Mononuclear cell (primary cell): ENCODE data around the gene NFKBIE. TPM values are rescaled to one million over a fixed set of nuclear protein-coding genes. Genes with fewer than 3 reads are reported as not detected.

ENCODE experiments used
- H3K27me3 ChIP-seq: 2 replicates; pipeline ENCODE4 v1.6.0; 2011; ENCODE audit warnings: low read length, control low read depth; ENCODE audit not compliant: insufficient read depth
- H3K4me1 ChIP-seq: 2 replicates; pipeline ENCODE4 v1.5.1; 2011; ENCODE audit warnings: mild to moderate bottlenecking, low read length, control low read depth; ENCODE audit not compliant: insufficient read depth
- H3K4me3 ChIP-seq: 2 replicates; pipeline ENCODE4 v1.5.1; 2011; ENCODE audit warnings: mild to moderate bottlenecking, low read length, moderate library complexity
- H3K9me3 ChIP-seq: 2 replicates; pipeline ENCODE4 v1.5.1; 2011; ENCODE audit warnings: low read depth, mild to moderate bottlenecking, control low read depth, low read length
- total RNA-seq: library from RNA; depleted of rRNA; stranded (reverse); fragments of >200 nt; gene quantifications from one replicate; pipeline ENCODE4 v1.2.3, GENCODE V29; 2012

The NFKBIE gene
- total RNA-seq, 1 donor: 125 TPM

DNA sequence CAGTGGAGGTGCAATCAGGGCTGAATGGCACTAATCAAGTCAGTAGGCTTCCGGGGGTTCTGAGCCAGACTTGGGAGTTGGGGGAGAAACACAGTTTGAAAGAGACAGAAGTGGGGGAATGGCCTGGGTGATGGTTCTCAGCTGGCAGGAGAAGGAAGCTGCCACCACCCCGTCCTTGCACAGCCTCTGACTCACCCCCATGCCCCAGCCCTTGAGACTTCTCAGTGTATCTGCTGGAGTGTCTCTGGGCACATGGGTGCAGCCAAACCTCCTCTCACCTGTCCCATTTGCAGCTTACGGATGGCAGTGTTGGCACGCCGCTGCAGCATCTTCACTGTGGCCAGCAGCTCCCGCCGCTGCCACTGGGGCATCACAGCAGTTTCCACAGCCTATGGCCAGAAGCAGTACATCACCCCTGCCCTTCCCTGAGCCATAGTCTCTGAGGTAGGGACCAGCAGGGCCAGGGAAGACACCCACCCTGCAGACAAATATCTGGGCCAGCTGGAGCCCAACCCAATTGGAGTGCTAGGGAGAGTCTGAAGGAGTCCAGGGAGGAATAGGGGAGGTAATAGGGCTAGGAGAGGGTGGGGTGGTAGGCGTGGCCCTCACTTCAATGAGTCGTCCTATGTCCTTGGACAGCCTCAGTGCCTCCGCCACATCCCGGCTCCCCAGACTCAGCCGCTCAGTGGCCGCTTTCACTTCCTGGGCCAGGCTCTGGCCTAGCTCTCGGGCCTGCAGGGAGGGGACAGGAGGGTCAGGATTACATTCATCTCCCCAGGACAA lies 36.6 kb upstream of the NFKBIE start:
- Histone ChIP-seq H3K9me3 (no peaks in the 10 kb centered on the region), H3K4me3 (no peak overlapping the region), H3K4me1 (peaks cover 12% of the 10 kb centered on the region), H3K27me3 (peaks cover 15% of the 10 kb centered on the region)

DNA sequence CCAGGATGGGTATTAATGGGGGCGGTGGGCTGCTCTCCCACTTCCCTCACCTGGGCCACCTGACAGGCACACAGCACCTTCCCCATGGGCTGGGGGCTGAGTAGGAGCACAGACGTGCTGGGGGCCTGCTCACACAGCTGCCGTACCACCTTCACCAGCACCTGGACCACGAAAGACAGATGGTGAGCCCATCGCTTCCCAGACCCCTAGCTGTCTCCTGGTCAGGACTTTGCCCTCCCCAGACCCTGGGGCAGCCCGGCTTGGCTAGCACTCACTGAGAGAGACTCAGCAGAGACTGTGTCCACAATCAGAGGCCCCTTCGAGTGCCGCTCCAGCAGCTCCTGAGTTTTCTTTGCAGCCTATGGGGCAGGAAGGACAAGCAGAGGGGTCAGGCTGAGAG lies 35.8 kb upstream of the NFKBIE start:
- peaks cover 23% of the 10 kb centered on the region for H3K27me3 ChIP-seq
- no peak overlapping the region for H3K4me3 ChIP-seq
- H3K4me1 ChIP-seq: peaks cover 16% of the 10 kb centered on the region
- no peaks in the 10 kb centered on the region for H3K9me3 ChIP-seq

DNA sequence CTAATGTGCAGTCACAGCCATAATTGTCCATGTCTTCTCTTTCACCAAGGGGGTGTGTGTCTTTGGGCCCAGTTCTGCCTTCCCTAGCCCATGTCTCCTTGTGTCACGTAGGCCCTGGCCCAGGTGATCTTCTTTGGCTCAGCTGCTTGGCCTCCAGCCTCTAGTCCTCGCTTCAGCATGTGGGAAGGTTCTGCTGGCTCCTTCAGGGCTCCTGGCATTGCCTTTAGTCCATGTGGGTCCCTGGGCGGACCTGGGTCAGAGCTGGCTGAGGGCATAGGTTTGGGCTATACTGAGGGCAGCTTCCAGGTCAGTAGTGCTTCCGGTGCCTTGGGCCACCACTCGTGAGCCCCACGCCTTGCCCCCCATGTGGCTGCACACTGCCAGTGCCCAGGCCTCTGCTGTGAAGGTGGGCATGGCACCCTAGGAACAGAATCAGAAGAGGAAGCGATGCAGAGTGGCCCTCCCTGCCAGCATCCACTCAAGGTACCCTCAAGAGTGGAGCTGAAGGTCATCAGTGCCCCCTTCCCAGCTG lies 35.0 kb upstream of the NFKBIE start:
- H3K27me3 ChIP-seq: peaks cover 31% of the 10 kb centered on the region
- no peak overlapping the region for H3K4me3 ChIP-seq
- peaks cover 16% of the 10 kb centered on the region for H3K4me1 ChIP-seq
- H3K9me3 ChIP-seq: no peaks in the 10 kb centered on the region

DNA sequence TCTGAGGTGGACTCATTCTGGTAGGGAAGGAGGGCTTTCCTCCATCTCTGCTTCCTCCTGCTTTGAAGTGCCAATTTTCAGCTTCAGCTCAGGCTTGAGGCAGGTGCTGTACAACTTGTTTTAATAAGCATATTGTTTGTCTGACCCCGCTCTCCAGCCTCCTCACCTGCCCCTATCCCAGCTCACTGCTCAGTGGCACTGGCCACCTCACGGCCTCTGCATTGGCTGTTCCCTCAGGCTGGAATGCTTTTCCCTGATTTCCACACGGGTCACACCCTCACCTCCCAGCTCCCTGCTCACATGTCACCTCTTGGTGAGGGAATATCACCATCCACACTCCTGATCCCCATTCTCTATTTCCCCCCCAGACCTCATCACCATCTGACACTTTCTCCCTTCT lies 33.5 kb upstream of the NFKBIE start:
- Histone ChIP-seq H3K4me1 (peaks cover 16% of the 10 kb centered on the region), H3K27me3 (peaks cover 38% of the 10 kb centered on the region), H3K9me3 (no peaks in the 10 kb centered on the region), H3K4me3 (no peak overlapping the region)

DNA sequence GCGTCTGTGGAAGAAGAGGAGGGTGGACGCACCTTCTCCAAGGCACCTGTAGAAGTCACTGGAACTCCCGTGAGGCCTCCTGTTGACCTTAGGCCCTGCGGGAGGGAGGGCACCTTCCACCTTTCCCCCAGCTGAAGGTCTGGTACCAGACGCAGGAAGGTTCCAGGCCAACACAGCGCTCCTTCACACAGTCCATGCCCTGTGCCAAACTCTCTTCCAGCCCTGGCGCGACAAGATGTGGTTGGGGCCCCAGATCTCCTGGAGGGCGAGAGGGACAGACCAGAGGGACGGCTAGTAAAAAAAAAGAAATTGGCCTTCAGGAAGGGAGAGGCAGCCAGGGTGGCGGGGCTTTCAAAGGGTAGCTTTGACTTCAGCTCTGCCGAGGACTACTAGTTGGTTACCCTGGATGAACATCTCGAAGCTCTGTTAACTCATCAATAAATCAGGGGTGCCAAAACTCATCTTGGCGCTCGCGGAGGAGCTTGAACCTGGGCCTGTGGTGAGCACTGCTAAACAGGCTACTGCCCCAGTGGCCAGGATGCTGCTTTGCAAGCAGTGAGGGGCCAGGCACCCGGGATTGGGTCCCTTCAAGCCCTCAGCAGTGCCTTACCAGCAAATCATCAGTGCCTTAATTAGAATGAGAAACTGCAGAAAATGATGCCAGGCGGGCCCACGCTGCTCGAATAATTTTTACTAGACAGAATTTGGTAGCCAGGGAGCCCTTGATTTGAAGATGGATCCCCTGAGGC lies 32.9 kb upstream of the NFKBIE start:
- peaks cover 42% of the 10 kb centered on the region for H3K27me3 ChIP-seq
- H3K9me3 ChIP-seq: no peaks in the 10 kb centered on the region
- H3K4me3 ChIP-seq: no peak overlapping the region
- H3K4me1 ChIP-seq: peaks cover 16% of the 10 kb centered on the region

DNA sequence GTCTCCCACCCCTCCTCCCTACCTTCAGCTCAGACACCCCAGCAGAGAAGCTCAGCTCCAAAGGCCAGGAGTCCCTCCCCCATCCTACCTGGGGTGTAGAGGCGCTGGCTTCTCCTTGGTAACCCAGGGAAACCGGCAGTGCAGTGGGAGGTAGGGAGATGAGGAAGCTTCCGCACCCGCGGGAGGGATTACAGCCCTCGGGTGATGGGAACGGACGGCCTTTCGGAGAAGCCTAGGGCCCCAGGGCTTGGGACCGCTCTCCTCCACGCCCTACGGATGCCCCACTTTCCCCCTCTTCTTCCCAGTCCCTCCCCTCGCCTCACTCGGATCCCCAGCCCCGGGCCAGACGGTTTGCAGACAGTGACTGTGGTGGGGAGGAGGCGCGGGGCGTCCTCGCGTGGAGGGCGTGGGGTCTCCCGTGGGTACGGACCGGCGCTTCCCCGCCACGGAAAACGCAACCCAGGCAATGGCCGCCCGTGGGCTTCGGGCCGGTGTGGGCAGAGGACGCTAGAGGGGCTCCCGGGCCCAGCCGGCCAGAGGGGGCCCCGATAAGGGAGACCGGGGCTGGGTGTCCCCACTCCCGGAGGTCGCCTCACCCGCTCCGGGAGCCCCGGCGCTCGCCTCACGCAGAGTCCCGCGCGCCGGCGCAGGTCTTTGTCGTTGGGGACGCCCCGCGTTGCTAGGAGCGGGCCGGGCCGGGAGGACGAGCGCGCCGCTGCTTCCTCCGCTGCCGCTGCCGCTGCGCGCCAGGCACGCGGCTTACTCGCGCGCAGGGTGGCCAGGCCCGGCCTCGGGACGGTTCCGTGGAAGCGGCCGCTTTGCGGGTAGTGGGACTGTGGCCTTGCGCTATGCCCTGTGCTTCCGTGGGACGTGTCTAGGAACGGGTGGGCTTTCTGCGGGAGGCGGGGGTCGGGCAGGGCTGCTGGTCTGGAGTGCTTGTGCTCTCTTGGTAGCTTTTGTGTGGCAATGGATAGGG lies 32.0 kb upstream of the NFKBIE start:
- peaks cover 16% of the 10 kb centered on the region for H3K4me1 ChIP-seq
- no peaks in the 10 kb centered on the region for H3K9me3 ChIP-seq
- H3K4me3 ChIP-seq: no peak overlapping the region
- peaks cover 47% of the 10 kb centered on the region for H3K27me3 ChIP-seq

DNA sequence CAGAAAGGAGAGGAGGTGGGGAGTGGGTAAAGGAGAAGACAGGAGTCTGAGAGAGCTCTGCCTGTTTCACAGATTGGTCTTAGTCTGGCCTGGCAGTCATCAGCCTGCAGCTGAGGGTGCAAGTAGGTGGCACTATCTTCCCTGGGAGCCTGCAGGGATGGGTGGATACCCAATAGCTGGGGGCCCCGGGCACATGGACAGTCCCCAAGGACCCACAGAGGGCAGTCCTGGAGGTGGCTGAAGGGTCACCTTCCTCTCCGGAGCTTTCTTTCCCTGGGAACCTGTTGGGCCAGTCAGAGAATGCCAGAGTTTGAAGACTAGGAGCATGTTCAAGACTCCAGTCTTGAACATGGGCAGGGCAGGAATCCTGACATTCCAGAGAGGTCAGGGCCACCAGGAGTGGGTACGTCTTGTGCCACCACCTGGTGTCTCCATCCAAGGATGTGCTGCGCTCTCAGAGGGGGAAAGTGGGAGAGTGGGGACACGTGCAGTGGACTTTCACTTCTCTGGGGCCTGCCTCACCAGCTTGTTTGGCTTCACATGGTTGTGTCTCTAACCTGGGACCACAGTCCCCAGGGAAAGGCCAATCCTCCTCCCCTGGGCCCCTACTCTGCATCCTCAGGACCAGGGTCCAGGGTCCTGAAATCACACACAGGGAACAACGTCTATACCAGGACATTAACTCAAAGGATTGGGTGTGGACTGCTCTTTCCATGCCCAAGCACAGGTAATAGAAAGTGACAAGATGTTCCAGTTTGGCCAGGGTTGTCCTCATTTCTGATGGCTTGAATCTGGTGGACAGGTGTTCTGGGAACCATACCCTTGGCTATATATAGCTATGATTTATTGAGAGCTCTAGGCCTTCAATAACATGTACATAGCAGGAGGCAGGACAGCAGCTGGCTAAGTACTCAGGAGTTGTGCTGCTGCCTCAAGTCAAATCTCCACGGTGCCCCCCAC lies 29.8 kb upstream of the NFKBIE start:
- H3K4me3 ChIP-seq: no peak overlapping the region
- peaks cover 16% of the 10 kb centered on the region for H3K4me1 ChIP-seq
- H3K27me3 ChIP-seq: peaks cover 56% of the 10 kb centered on the region
- H3K9me3 ChIP-seq: no peaks in the 10 kb centered on the region

DNA sequence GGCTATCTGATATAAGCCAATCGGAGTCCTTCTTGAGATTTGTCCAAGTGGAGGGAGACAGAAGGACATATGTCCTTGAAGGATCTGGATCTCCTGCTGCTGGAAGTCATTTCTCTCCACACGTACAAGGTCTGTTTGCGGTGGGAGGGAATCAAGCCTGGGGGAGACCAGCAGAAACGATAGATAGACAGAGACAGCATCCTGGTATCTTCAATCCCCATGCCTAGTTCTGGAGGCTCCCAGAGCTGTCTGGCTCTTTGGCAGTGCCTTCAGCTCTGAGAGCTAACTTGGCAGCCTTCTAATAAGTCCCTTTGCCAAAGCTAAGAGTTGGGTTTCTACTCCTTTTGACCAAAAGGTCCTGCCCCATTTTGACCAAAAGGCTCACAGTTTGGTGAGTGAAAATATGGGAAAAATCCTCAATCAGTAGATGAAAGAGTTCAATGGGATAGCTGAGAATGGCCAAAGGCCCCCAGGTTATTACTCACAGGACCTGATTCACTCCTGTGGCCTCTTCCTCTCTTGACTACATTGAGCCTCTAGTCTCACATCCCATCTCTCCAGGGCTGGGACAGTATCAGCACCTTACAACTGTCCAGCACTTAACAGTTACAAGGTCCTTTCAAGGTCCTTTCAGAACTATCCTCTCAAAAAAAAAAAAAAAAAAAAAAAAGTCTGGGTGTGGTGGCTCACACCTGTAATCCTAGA lies 27.5 kb upstream of the NFKBIE start:
- Histone ChIP-seq H3K4me3 (no peak overlapping the region), H3K4me1 (peaks cover 12% of the 10 kb centered on the region), H3K27me3 (peaks cover 58% of the 10 kb centered on the region), H3K9me3 (no peaks in the 10 kb centered on the region)

DNA sequence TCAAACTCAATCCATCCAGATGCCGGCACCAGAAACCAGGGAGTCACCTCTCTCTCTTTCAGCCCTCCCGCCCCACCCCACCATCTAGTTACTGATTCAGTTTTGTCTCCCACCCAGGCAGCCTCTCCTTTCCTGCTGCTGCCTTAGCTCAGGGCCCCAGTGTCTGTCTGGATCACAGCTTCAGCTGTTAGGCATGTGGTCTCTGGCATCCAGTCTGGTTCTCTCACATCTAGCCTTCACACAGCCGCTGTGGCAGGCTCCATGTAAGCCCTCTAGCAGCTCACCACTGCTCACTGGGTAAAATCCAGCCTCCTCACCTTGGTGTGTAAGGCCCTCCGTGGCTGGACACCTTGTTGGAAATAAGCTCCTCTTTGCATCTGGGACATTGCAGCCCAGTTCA lies 26.5 kb upstream of the NFKBIE start:
- peaks cover 3% of the 10 kb centered on the region for H3K4me1 ChIP-seq
- H3K9me3 ChIP-seq: no peaks in the 10 kb centered on the region
- peaks cover 51% of the 10 kb centered on the region for H3K27me3 ChIP-seq
- H3K4me3 ChIP-seq: no peak overlapping the region

DNA sequence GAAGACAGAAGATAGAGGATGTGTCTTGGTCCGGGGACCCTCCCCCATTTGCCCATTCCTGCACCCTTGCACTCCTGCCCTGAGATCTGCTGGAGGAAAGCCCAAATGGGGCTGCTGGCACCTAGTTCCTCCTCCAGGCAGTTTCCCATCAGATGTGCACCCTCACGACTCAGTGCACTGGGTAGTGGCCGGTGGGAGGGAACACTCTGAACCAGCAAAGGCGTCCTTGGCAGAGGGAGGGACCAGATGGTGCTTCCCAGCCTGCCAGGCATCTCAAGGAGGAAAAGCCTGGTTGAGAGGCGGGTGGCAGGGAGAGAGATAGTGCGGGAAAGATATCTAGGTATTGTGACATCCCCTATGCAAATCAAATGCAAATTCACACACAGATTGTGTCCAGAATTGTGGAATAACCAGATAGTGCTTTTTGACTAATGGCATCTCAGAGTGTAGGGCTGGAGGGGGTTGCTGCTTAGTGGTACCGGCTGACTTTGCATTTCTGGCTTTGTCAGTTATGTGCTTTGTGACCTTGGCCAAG lies 24.4 kb upstream of the NFKBIE start:
- Histone ChIP-seq H3K4me1 (no peaks in the 10 kb centered on the region), H3K27me3 (peaks cover 30% of the 10 kb centered on the region), H3K4me3 (no peak overlapping the region), H3K9me3 (no peaks in the 10 kb centered on the region)

DNA sequence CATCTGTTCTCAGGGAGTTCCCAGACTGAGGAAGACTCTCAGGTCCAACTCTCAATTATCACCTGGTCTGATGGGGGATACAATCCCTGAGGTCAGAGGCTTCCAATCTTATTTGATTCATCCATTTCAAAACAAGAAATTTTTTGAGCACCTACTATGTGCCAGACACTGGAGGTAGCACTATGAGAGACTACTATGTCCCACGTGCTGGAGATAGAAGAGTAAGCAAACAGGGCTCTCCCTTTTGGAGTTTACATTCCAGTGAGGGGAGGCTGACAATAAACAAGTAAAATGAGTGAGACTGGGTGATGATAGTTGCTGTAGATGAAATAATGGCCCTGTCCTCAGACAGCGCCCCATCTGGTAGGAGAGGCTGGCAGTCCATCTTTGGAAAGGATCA lies 21.4 kb upstream of the NFKBIE start:
- Histone ChIP-seq H3K4me1 (peaks cover 9% of the 10 kb centered on the region), H3K4me3 (no peak overlapping the region), H3K27me3 (peaks cover 20% of the 10 kb centered on the region), H3K9me3 (no peaks in the 10 kb centered on the region)

DNA sequence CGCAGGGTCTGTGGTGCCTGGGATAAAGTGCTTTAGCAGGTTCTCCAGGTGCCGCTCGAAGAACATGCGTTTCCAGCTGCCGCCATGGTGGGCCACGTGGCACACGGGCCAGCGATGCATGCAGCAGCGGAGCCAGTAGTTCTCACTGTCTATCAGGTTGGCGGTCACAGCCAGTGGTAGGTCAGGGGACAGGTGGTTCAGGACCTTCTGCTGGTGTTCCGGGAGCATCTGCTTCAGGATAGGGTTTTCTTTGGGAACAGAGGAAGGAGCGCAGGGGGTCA lies 20.9 kb upstream of the NFKBIE start:
- Histone ChIP-seq H3K9me3 (no peaks in the 10 kb centered on the region), H3K4me1 (peaks cover 9% of the 10 kb centered on the region), H3K4me3 (no peak overlapping the region), H3K27me3 (peaks cover 16% of the 10 kb centered on the region)

DNA sequence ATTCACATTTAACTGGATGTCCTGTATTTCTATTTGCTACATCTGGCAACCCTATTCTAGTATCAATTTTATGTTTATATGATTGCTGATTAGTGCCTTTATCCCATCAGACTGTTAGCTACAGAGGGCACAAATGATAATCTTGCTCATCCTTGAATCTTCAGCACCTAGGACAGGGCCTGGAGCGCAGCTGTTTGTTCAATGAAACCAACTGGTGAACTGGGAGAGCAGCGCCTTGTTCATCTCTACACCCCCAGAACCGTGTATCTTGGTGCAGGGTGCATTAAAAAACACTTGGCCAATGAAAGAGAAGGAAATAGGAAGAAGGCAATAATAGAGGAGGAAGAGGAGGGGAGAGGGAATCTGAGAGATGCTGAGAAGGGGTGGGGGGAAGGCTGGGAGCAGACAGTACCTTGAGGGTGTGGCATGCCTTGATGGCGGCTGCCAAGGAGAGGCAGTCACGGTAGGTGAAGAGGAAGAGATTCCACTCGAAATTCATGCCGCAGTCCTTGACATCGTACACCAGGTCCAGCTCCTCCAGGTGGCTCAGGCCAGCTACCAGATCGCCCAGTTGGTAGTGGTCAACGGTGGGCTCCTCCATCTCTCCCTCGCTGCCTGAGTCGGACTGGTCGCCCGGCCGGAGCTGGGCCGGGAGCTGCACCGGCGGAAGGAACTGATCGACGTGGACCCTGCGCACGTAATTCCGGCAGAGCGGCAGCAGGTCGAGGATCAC lies 20.4 kb upstream of the NFKBIE start:
- peaks cover 13% of the 10 kb centered on the region for H3K27me3 ChIP-seq
- H3K4me1 ChIP-seq: peaks cover 9% of the 10 kb centered on the region

More for the DNA sequence above, 20.4 kb upstream of the NFKBIE start:
- no peaks in the 10 kb centered on the region for H3K9me3 ChIP-seq
- no peak overlapping the region for H3K4me3 ChIP-seq
